ENCODE results near the gene JRKL. TPM values are rescaled to one million over a fixed set of nuclear protein-coding genes. Genes with fewer than 3 reads are reported as not detected.

The JRKL gene
- total RNA-seq, 1 experiment from 2014 or later: 13.5 TPM

GRCh38 chr11:96388891-96389719 lies 708 bp upstream of the JRKL start:
- peak overlapping the region; percentile 96 for H2AFZ ChIP-seq
- no peaks in the 10 kb centered on the region; the same call in 1 of the 2 replicates for H4K20me1 ChIP-seq (ENCODE audit: insufficient read depth)
- TSS peak; percentile 68 for BruUV-seq (replicated peaks)
- peak overlapping the region; percentile 88 for H3K4me2 ChIP-seq
- H3K4me3 ChIP-seq: peak overlapping the region; percentile 75
- H3K9me3 ChIP-seq (ENCODE audit: insufficient read depth, low read depth): peaks cover 23% of the 10 kb centered on the region
- TF ChIP-seq CTCF (conservative IDR thresholded peaks at IDR 0.05): no peak
- no peak for TF ChIP-seq EZH2 (IDR thresholded peaks at IDR 0.05; ENCODE audit: low read depth)
- H3K4me1 ChIP-seq (replicated peaks; ENCODE audit: insufficient read depth): peaks cover 27% of the 10 kb centered on the region
- CTCF ChIA-PET: interaction anchor here (0.7 to 1.2 kb wide), 4 partner anchors 38 to 553 kb away, joined by 3 to 6 read pairs (median 6); partner anchors contain the start of gene MAML2
- H3K9me2 ChIP-seq (ENCODE audit: insufficient read depth): no peaks in the 10 kb centered on the region
- intact Hi-C loops (cut with micrococcal nuclease; ENCODE audit: unreplicated experiment): loop anchor here (1.0 to 2.0 kb wide), 2 partner anchors 46 to 599 kb away; partner anchors contain the start of genes CEP57 and MAML2
- no peaks in the 10 kb centered on the region for H3K27me3 ChIP-seq (ENCODE audit: insufficient read depth, low read depth)
- H3K36me3 ChIP-seq (ENCODE audit: low read depth): peaks cover 15% of the 10 kb centered on the region
- peaks cover 3% of the 10 kb centered on the region; the same call in 1 of the 2 replicates for H3F3A ChIP-seq (ENCODE audit: insufficient read depth, low read depth)
- peak in 1 of 2 experiments; percentile 44 for DNase-seq
- POLR2A ChIA-PET (ENCODE audit: unreplicated experiment): interaction anchor here (0.5 to 1.3 kb wide), 13 partner anchors 32 to 1237 kb away, joined by 3 to 13 read pairs (median 6); partner anchors contain the start of genes CEP57, FAM76B and MAML2
- peak overlapping the region; percentile 37 for H3K27ac ChIP-seq
- H3K79me2 ChIP-seq (ENCODE audit: low read depth): peaks cover 46% of the 10 kb centered on the region

- POLR2A ChIA-PET (ENCODE audit: unreplicated experiment): interaction anchor here (0.6 to 1.1 kb wide), 5 partner anchors 65 to 208 kb away, joined by 3 to 16 read pairs (median 5); no protein-coding TSS in a partner anchor
- no peak for DNase-seq
Measured at GRCh38 chr11:96390488-96390792, 627 bp downstream of the JRKL start.

More at GRCh38 chr11:96390488-96390792, 627 bp downstream of the JRKL start:
- CTCF ChIA-PET: interaction anchor here (1.1 to 1.2 kb wide), 2 partner anchors 47 to 600 kb away, joined by 4 to 6 read pairs; partner anchors contain the start of genes CEP57 and MAML2
- Histone ChIP-seq H4K20me1 (ENCODE audit: insufficient read depth) (no peaks in the 10 kb centered on the region; the same call in 1 of the 2 replicates), H3K4me1 (replicated peaks; ENCODE audit: insufficient read depth) (peaks cover 27% of the 10 kb centered on the region), H3K79me2 (ENCODE audit: low read depth) (peaks cover 46% of the 10 kb centered on the region), H3K27me3 (ENCODE audit: insufficient read depth, low read depth) (no peaks in the 10 kb centered on the region), H3K9me2 (ENCODE audit: insufficient read depth) (no peaks in the 10 kb centered on the region), H3K9me3 (ENCODE audit: insufficient read depth, low read depth) (peaks cover 23% of the 10 kb centered on the region), H3K36me3 (ENCODE audit: low read depth) (peaks cover 14% of the 10 kb centered on the region), H3F3A (ENCODE audit: insufficient read depth, low read depth) (peaks cover 3% of the 10 kb centered on the region; the same call in 1 of the 2 replicates), H3K27ac (peak overlapping the region; percentile 58), H2AFZ (peak overlapping the region; percentile 89), H3K4me2 (peak overlapping the region; percentile 94), H3K4me3 (peak overlapping the region; percentile 75)
- BruUV-seq (replicated peaks): TSS peak; percentile 79
- TF ChIP-seq CTCF (conservative IDR thresholded peaks at IDR 0.05) (no peak), EZH2 (IDR thresholded peaks at IDR 0.05; ENCODE audit: low read depth) (no peak)
- intact Hi-C loops (cut with micrococcal nuclease; ENCODE audit: unreplicated experiment): loop anchor here (2.0 to 5.0 kb wide), 6 partner anchors 148 to 473 kb away; no protein-coding TSS in a partner anchor

All from PC-9 (cell line).